GM20431 (cell line): ENCODE results near the gene WFIKKN2.

Source experiments
- in situ Hi-C: fragments of 300-500 bp; cut with MseI, MboI; formaldehyde crosslinking; loops from one replicate; pipeline ENCODE4 v1.15.0; 2020; ENCODE audit warnings: low sequenced_read_pairs; ENCODE audit not compliant: unreplicated experiment

WFIKKN2 gene

GRCh38 chr17:50833510-50834428, 1.6 kb upstream of the WFIKKN2 start:
- in situ Hi-C loops: no loop called here

GRCh38 chr17:50834429-50835300, 721 bp upstream of the WFIKKN2 start:
- in situ Hi-C loops: no loop called here

- in situ Hi-C loops: no loop called here
These were observed 1.4 kb downstream of the WFIKKN2 start for GRCh38 chr17:50836826-50837225.

GRCh38 chr17:50837286-50837979, 2.0 kb downstream of the WFIKKN2 start:
- in situ Hi-C loops: no loop called here

GRCh38 chr17:50837980-50838954, 2.9 kb downstream of the WFIKKN2 start:
- in situ Hi-C loops: no loop called here

GRCh38 chr17:50839591-50840310, 4.4 kb downstream of the WFIKKN2 start:
- in situ Hi-C loops: no loop called here

GRCh38 chr17:50840311-50840851, 5.0 kb downstream of the WFIKKN2 start:
- in situ Hi-C loops: no loop called here

- in situ Hi-C loops: no loop called here
These were observed 6.0 kb downstream of the WFIKKN2 start for GRCh38 chr17:50841277-50841948.

- in situ Hi-C loops: no loop called here
These were observed 6.6 kb downstream of the WFIKKN2 start for GRCh38 chr17:50841949-50842354.

GRCh38 chr17:50842506-50843149, 7.2 kb downstream of the WFIKKN2 start:
- in situ Hi-C loops: no loop called here

GRCh38 chr17:50843150-50843905, 7.9 kb downstream of the WFIKKN2 start:
- in situ Hi-C loops: no loop called here

GRCh38 chr17:50844117-50844700, 8.8 kb downstream of the WFIKKN2 start:
- in situ Hi-C loops: no loop called here

- in situ Hi-C loops: no loop called here
These were observed 10.1 kb downstream of the WFIKKN2 start for GRCh38 chr17:50845240-50846147.

GRCh38 chr17:50847566-50847965, 12.2 kb downstream of the WFIKKN2 start:
- in situ Hi-C loops: no loop called here

GRCh38 chr17:50848039-50848438, 12.7 kb downstream of the WFIKKN2 start:
- in situ Hi-C loops: no loop called here
